ENCODE results near the gene LIN28B.

LIN28B gene

GRCh38 chr6:105028898-105029297 is 72.0 kb downstream of the LIN28B start:
- no peaks in the 10 kb centered on the region for H3K27me3 ChIP-seq
- no peaks in the 10 kb centered on the region for H3K9me3 ChIP-seq
- DNase-seq, result no peak

GRCh38 chr6:105029581-105029980 is 72.7 kb downstream of the LIN28B start:
- DNase-seq, result no peak
- Histone ChIP-seq H3K36me3 (peaks cover 15% of the 10 kb centered on the region), H3K9me3 (no peaks in the 10 kb centered on the region), H3K27me3 (no peaks in the 10 kb centered on the region), H3K4me3 (ENCODE audit: low read depth, low read length) (no peak overlapping the region), H3K4me1 (peaks cover 6% of the 10 kb centered on the region)
- no peak for TF ChIP-seq CTCF (IDR thresholded peaks at IDR 0.05; ENCODE audit: low read depth, low read length)

More at GRCh38 chr6:105028898-105029297, 72.0 kb downstream of the LIN28B start:
- TF ChIP-seq CTCF (IDR thresholded peaks at IDR 0.05; ENCODE audit: low read depth, low read length), result no peak
- H3K4me3 ChIP-seq (ENCODE audit: low read depth, low read length), result no peak overlapping the region
- peaks cover 15% of the 10 kb centered on the region for H3K36me3 ChIP-seq
- no peaks in the 10 kb centered on the region; the same call in none of the 2 replicates for H3K4me1 ChIP-seq

GRCh38 chr6:105034470-105034869 is 77.6 kb downstream of the LIN28B start:
- Histone ChIP-seq H3K9me3 (no peaks in the 10 kb centered on the region), H3K4me1 (peaks cover 16% of the 10 kb centered on the region)
- no peak for DNase-seq

GRCh38 chr6:105035299-105035698 is 78.4 kb downstream of the LIN28B start:
- Histone ChIP-seq H3K27me3 (no peaks in the 10 kb centered on the region), H3K4me3 (ENCODE audit: low read depth, low read length) (no peak overlapping the region), H3K4me1 (peaks cover 16% of the 10 kb centered on the region), H3K9me3 (no peaks in the 10 kb centered on the region), H3K36me3 (peaks cover 11% of the 10 kb centered on the region)
- no peak for DNase-seq
- no peak for TF ChIP-seq CTCF (IDR thresholded peaks at IDR 0.05; ENCODE audit: low read depth, low read length)

More at GRCh38 chr6:105034470-105034869, 77.6 kb downstream of the LIN28B start:
- Histone ChIP-seq H3K27me3 (no peaks in the 10 kb centered on the region), H3K4me3 (ENCODE audit: low read depth, low read length) (no peak overlapping the region), H3K36me3 (peaks cover 14% of the 10 kb centered on the region)
- no peak for TF ChIP-seq CTCF (IDR thresholded peaks at IDR 0.05; ENCODE audit: low read depth, low read length)

GRCh38 chr6:105036351-105036750 is 79.4 kb downstream of the LIN28B start:
- Histone ChIP-seq H3K36me3 (peaks cover 8% of the 10 kb centered on the region), H3K27me3 (no peaks in the 10 kb centered on the region), H3K9me3 (no peaks in the 10 kb centered on the region), H3K4me1 (peaks cover 16% of the 10 kb centered on the region), H3K4me3 (ENCODE audit: low read depth, low read length) (no peak overlapping the region)
- no peak for TF ChIP-seq CTCF (IDR thresholded peaks at IDR 0.05; ENCODE audit: low read depth, low read length)
- DNase-seq, result no peak

GRCh38 chr6:105038259-105038658 is 81.4 kb downstream of the LIN28B start:
- TF ChIP-seq CTCF (IDR thresholded peaks at IDR 0.05; ENCODE audit: low read depth, low read length), result no peak

More at GRCh38 chr6:105038259-105038658, 81.4 kb downstream of the LIN28B start:
- H3K4me1 ChIP-seq, result peaks cover 16% of the 10 kb centered on the region
- H3K36me3 ChIP-seq, result peaks cover 4% of the 10 kb centered on the region
- peak; percentile 21 for DNase-seq
- H3K4me3 ChIP-seq (ENCODE audit: low read depth, low read length), result no peak overlapping the region
- no peaks in the 10 kb centered on the region for H3K9me3 ChIP-seq
- no peaks in the 10 kb centered on the region for H3K27me3 ChIP-seq

Measured in BE2C (cell line).